Fibroblast of mammary gland (primary cell): ENCODE data around the gene SORCS2.

Source experiments
- DNase-seq: peaks from one replicate; pipeline ENCODE4 v3.0.0-alpha.2; 2010; ENCODE audit warnings: low read depth
- H3K4me3 ChIP-seq: 2 replicates; pipeline ENCODE4 v1.5.1; 2011; ENCODE audit warnings: low read depth, mild to moderate bottlenecking, low read length, moderate library complexity; ENCODE audit not compliant: control insufficient read depth
- CTCF ChIP-seq: conservative IDR thresholded peaks from 2 replicates; pipeline ENCODE4 v1.5.1; 2011; ENCODE audit warnings: low read depth, low read length, inconsistent platforms; ENCODE audit not compliant: control insufficient read depth, insufficient read depth

The SORCS2 gene

GRCh38 chr4:7423801-7424552 lies 231.6 kb downstream of the SORCS2 start:
- no peak for DNase-seq
- H3K4me3 ChIP-seq, result no peak overlapping the region
- no peak for TF ChIP-seq CTCF

GRCh38 chr4:7424553-7425111 lies 232.3 kb downstream of the SORCS2 start:
- no peak overlapping the region for H3K4me3 ChIP-seq
- TF ChIP-seq CTCF, result no peak
- no peak for DNase-seq

- no peak overlapping the region for H3K4me3 ChIP-seq
- no peak for TF ChIP-seq CTCF
- DNase-seq, result no peak
Measured at GRCh38 chr4:7425124-7425523, 232.8 kb downstream of the SORCS2 start.

- TF ChIP-seq CTCF, result no peak
- H3K4me3 ChIP-seq, result no peak overlapping the region
- no peak for DNase-seq
Measured at GRCh38 chr4:7425591-7426468, 233.5 kb downstream of the SORCS2 start.

GRCh38 chr4:7426525-7427171 lies 234.3 kb downstream of the SORCS2 start:
- no peak for DNase-seq
- TF ChIP-seq CTCF, result no peak

GRCh38 chr4:7427361-7427760 lies 235.0 kb downstream of the SORCS2 start:
- TF ChIP-seq CTCF, result no peak
- no peak overlapping the region for H3K4me3 ChIP-seq
- no peak for DNase-seq

More at GRCh38 chr4:7426525-7427171, 234.3 kb downstream of the SORCS2 start:
- H3K4me3 ChIP-seq, result no peak overlapping the region
